NCI-H1048 (cell line): ENCODE data around the gene KRT74.
"Not testable (repeated sequence)": the region's sequence is repeated elsewhere in the genome, so short reads cannot be mapped to it uniquely, and the experiment has no call there.

Experiments used
- DNase-seq: peaks from one replicate; lab custom pipeline; 2025; lab: John Stamatoyannopoulos, UW

KRT74 gene

GRCh38 chr12:52602552-52602951 is 28.9 kb upstream of the KRT74 start:
- DNase-seq = no peak

- no peak for DNase-seq
Observed at GRCh38 chr12:52601671-52602070, 28.0 kb upstream of the KRT74 start.

- no peak for DNase-seq
Observed at GRCh38 chr12:52600941-52601481, 27.4 kb upstream of the KRT74 start, which contains the start of gene KRT72. Gene KRT72 (minus strand): TSS chr12:52601463. CDS start chr12:52601452, 11 bp downstream.

DNA sequence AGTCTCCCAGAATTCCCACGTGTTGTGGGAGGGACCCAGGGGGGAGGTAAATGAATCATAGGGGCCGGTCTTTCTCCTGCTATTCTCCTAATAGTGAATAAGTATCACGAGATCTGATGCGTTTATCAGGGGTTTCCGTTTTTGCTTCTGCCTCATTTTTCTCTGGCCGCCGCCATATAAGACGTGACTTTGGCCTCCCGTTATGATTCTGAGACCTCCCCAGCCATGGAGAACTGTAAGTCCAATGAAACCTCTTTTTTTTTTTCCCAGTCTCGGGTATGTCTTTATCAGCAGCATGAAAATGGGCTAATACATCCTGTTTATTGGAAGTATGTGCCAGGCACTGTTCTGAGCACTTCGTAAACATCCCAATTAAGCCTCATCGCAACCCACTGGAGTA is 26.8 kb upstream of the KRT74 start:
- no peak for DNase-seq

DNA sequence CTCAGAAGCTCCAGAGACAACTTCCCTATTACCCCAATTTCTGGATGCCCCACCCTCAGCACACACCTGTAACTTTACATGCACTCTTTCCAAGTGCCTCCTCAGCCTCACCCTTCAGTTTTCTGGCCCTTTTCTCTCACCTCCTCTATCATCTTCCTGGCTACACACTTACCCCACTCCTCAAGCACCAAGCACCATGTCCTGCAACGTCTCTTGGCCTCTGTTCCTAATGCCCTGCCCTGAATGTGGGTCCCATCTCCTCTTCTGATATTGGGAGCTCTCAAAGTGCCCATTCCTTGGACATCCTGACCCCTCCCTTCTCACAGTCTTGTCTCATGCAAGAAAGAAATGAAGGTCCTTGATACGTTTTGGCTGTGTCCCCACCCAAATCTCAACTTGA is 26.4 kb upstream of the KRT74 start:
- no peak for DNase-seq

- no peak for DNase-seq
Observed at GRCh38 chr12:52598966-52599365, 25.3 kb upstream of the KRT74 start.

DNA sequence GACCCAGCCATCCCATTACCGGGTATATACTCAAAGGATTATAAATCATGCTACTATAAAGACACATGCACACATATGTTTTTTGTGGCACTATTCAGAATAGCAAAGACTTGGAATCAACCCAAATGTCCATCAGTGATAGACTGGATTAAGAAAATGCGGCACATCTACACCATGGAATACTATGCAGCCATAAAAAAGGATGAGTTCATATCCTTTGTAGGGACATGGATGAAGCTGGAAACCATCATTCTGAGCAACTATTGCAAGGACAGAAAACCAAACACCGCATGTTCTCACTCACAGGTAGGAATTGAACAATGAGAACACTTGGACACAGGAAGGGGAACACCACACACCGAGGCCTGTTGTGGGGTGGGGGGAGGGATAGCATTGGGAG is 20.6 kb upstream of the KRT74 start:
- not testable (repeated sequence) for DNase-seq

DNA sequence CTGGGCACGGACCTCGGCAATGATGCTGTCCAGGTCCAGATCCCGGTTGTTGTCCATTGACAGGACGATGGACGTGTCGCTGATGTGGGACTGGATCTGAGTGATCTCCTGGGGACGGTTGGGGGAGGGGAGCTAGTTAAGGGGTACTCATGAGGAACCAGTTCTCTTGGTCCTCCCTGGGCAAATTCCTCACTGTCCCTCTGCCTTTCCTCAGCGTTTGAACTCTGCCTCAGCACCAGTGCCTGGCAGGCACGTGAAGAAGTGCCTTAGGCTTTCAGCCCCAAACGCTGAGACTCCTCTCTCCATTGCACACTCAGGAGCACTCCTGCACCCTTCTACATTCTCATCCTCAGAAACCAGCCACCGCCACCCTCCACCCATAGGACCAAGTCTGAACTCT is 17.9 kb upstream of the KRT74 start:
- DNase-seq = no peak

GRCh38 chr12:52590021-52590420 is 16.4 kb upstream of the KRT74 start:
- DNase-seq = no peak

GRCh38 chr12:52587563-52587962 is 13.9 kb upstream of the KRT74 start:
- no peak for DNase-seq

- DNase-seq = no peak
Observed at GRCh38 chr12:52585946-52586345, 12.3 kb upstream of the KRT74 start.

- no peak for DNase-seq
Observed at GRCh38 chr12:52585066-52585465, 11.4 kb upstream of the KRT74 start.

DNA sequence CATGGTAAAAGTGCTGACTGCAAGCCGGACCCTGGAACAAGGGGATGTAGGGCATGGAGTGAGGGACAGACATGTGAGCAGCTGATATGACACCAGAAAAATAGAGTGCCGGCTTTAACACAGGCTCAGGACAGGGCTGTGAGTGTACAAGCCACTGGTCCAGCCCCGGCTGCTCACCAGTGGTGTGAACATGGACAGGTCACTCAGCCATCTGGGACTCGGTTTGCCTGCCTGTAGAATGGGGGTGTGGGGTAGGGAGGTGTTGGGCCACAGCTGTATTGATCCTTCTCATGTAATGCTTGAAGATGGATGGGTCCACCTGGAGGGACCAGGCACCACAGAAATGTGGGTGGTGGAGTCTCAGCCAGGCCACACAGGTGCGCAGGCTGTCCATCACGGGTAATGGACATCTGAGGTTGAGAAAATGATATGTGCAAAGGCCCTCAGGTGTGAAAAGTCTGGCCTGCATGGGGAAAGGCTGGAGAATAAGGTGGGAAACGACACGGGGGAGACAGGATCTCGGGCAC is 10.6 kb upstream of the KRT74 start:
- no peak for DNase-seq

DNA sequence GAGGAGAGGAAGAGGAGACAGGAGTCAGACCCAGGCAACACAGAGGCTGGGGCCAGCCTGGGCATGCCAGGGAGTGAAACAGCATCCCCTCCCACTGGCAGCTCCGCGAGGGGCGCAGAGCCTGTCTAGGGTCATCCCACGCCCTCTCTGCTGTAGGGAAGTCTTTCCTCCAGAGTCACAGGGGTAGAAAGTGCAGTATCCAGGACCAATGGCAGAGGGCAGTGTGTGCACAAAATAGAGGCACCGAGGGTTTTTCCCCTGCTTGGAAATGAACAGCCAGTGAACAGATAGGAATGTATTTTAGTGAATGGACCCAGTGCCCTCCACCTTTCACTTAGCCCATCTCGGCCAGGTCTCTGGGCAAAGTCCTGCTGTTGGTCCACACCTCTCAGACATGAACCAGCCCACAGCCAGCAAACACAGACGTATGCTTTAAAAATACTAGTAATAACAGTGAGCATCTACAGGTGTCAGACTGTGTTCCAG is 9.4 kb upstream of the KRT74 start:
- DNase-seq = no peak

- DNase-seq = no peak
Observed at GRCh38 chr12:52582486-52582885, 8.8 kb upstream of the KRT74 start.

GRCh38 chr12:52581481-52581880 is 7.8 kb upstream of the KRT74 start:
- no peak for DNase-seq

DNA sequence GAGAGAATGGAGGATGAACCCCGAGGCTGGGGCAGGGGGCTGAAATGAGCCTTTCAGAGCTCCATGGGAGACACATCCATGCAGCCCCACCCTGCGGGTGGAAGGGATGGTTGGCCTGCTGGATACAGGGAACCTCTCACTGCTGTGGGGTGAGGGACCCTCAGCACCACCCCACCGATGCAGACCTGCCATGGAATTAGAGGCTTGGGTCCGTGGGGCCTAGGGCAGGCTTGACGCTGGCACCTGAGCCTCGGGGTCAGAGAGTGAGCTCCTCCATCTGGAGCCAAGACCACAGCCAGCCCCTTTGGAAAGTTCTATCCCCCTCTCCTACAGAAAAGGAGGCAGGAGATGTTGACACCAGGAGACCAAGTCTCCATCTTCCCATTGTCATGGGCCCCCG is 7.4 kb upstream of the KRT74 start:
- no peak for DNase-seq

DNA sequence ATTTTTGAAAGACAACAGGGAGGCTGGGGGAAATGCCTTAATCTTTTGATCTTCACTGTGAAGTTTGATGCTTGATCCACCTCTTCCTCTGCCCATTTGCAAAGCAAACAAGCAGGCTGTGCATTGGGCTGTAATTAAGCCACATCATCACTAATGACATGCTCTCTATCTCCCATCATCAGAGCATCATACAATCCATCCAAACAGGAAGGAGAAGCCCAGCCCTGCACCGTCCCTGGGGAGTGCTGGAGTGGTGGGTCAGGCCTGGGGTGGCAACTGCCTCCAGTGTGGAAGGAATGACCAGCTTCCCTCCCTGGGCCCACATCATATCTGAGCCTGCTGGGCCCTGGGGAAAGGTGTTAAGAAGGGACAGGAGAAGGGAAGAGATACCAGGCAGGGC is 6.9 kb upstream of the KRT74 start:
- DNase-seq = no peak

DNA sequence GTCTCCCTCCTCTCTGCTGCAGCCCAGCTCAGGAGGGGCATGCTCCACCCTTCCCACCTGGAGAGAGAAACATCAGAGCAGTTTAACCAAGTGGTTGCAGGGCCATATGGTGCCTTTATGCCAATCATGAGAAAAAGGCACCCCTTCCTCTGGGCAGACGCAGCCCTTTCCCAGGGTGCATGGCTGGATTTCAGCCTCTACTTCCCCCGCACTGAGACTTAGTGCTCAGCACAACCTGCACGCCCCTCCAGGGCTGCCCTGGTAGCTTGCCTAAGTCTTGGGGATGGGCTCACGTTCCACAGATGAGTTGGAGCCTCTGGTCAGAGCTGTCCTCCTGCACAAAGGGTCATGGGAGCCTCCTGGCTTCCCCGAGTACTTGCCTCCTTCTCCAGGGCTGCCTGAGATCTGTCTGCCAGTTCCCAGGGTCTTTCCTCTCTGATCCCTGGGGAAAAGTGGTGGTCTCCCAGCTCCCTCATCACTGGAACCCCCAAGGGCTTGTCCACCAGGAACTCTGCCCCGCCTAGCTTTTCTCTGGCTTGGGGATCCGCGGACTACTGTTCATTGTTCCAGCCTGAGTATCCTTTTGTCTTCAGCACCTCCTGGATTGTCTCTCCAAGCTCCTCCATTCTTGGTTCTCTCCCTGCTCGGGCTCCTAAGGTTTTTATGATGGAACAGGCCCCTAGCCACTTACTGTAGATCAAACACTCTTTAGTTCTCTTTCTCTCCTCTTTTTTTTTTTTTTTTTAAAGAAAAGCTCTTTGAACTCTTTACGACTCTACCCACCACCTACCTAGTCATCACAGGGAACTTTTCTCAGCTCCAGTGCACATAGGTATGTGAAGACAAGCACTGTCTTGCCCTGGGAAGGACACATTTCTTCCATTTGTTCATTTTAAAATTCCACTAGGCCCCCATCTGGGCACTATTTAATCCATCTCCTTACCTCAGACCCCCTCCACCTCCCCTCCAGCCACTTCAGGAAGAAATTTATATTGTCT is 6.1 kb upstream of the KRT74 start:
- no peak for DNase-seq

GRCh38 chr12:52578469-52578868 is 4.8 kb upstream of the KRT74 start:
- DNase-seq = no peak

DNA sequence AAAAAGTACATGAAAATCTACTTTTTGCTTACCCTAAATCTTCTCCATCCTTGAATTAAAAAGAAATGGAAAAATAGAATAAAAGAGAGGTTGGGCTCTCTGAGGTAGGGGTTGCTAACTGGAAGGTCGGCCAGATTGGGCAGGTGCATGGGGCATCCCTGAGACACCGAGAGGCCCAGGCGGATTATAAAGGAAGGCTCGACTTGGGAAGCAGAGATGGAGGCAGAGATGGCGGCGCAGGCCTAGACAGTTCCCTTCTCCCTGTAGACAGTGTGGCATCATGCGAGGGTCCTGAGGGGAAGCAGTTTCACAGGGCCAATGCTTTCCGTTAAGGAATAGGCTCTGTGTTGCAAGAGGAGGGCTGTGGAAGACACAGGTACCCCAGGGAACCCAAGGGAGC is 3.7 kb upstream of the KRT74 start:
- DNase-seq = no peak

- no peak for DNase-seq
Observed at GRCh38 chr12:52575948-52576347, 2.3 kb upstream of the KRT74 start.

GRCh38 chr12:52575256-52575655 is 1.6 kb upstream of the KRT74 start:
- no peak for DNase-seq
